ENCODE data around the gene CFP.
A peak's percentile ranks its signal among the peaks of the same experiment; 100 is the strongest.
"Not testable (repeated sequence)": the region's sequence is repeated elsewhere in the genome, so short reads cannot be mapped to it uniquely, and the experiment has no call there.

CFP gene

GRCh38 chrX:47637546-47638195 is 7.9 kb upstream of the CFP start:
- peak; percentile 78 for DNase-seq

GRCh38 chrX:47634871-47635575 is 5.3 kb upstream of the CFP start:
- no peak for DNase-seq

GRCh38 chrX:47633689-47634590 is 4.2 kb upstream of the CFP start:
- DNase-seq, result no peak

- DNase-seq, result no peak
Observed at GRCh38 chrX:47632666-47633065, 2.9 kb upstream of the CFP start.

GRCh38 chrX:47631676-47632075 is 1.9 kb upstream of the CFP start:
- no peak for DNase-seq

- DNase-seq, result no peak
Observed at GRCh38 chrX:47628982-47629381, 748 bp downstream of the CFP start.

GRCh38 chrX:47625365-47625764 is 4.4 kb downstream of the CFP start:
- DNase-seq, result no peak

GRCh38 chrX:47623540-47624027 is 6.1 kb downstream of the CFP start:
- DNase-seq, result peak; percentile 78

GRCh38 chrX:47621851-47622250 is 7.9 kb downstream of the CFP start:
- no peak for DNase-seq

- no peak for DNase-seq
Observed at GRCh38 chrX:47620303-47620685, 9.4 kb downstream of the CFP start.

- DNase-seq, result peak; percentile 51
Observed at GRCh38 chrX:47619486-47620302, 10.0 kb downstream of the CFP start, which contains the start of gene SYN1. Gene SYN1 (minus strand): TSS chrX:47619857. CDS start chrX:47619728, 129 bp downstream.

GRCh38 chrX:47618923-47619485 is 10.7 kb downstream of the CFP start:
- no peak for DNase-seq

- no peak for DNase-seq
Observed at GRCh38 chrX:47614618-47615017, 15.1 kb downstream of the CFP start.

GRCh38 chrX:47613082-47613481 is 16.6 kb downstream of the CFP start:
- no peak for DNase-seq

- no peak for DNase-seq
Observed at GRCh38 chrX:47612418-47612817, 17.3 kb downstream of the CFP start.

- no peak for DNase-seq
Observed at GRCh38 chrX:47611926-47612325, 17.8 kb downstream of the CFP start.

- no peak for DNase-seq
Observed at GRCh38 chrX:47611489-47611888, 18.2 kb downstream of the CFP start.

GRCh38 chrX:47610511-47610910 is 19.2 kb downstream of the CFP start:
- no peak for DNase-seq

GRCh38 chrX:47608130-47608810 is 21.5 kb downstream of the CFP start:
- no peak for DNase-seq

GRCh38 chrX:47607091-47607490 is 22.6 kb downstream of the CFP start:
- DNase-seq, result no peak

- no peak for DNase-seq
Observed at GRCh38 chrX:47605024-47605423, 24.7 kb downstream of the CFP start.

- DNase-seq, result not testable (repeated sequence)
Observed at GRCh38 chrX:47603125-47603524, 26.6 kb downstream of the CFP start.

Measured in NCI-H226 (cell line).